CD14-positive monocyte (primary cell): ENCODE measurements around the gene PLXNA4. TPM values are rescaled to one million over a fixed set of nuclear protein-coding genes. Genes with fewer than 3 reads are reported as not detected.

Experiments
- DNase-seq, 3 donors: peaks; one replicate each; pipeline ENCODE4 v3.0.0-alpha.2; 2011 to 2022
- H2AFZ ChIP-seq: 2 replicates; pipeline ENCODE4 v1.6.0; 2012; ENCODE audit warnings: mild to moderate bottlenecking, low read depth, low read length, inconsistent platforms; ENCODE audit not compliant: insufficient read depth, poor library complexity, severe bottlenecking
- H3K27ac ChIP-seq, 2 donors: 1 replicate in 1 of 2; 2 replicates in 1 of 2; pipeline ENCODE4 v1.5.1; 2012 to 2013; ENCODE audit warnings: low read length in 2 of 2, control low read depth in 1 of 2, inconsistent platforms in 1 of 2, low read depth in 1 of 2, mild to moderate bottlenecking in 1 of 2
- H3K27me3 ChIP-seq, 2 donors: one replicate each; pipeline versions ENCODE4 v1.6.0 to v1.6.1; 2011 to 2013; ENCODE audit warnings: low read length in 2 of 2; ENCODE audit not compliant: control insufficient read depth in 2 of 2, insufficient read depth in 2 of 2
- H3K36me3 ChIP-seq, 2 donors: replicated peaks in 1 of 2; 1 replicate in 1 of 2; 2 replicates in 1 of 2; pipeline versions ENCODE4 v1.5.1 to v1.6.1; 2012 to 2013; ENCODE audit warnings: low read length in 2 of 2, control low read depth in 1 of 2, inconsistent platforms in 1 of 2, mild to moderate bottlenecking in 1 of 2; ENCODE audit not compliant: insufficient read depth in 2 of 2, control insufficient read depth in 1 of 2
- H3K4me1 ChIP-seq, 2 donors: 1 replicate in 1 of 2; 2 replicates in 1 of 2; pipeline versions ENCODE4 v1.5.1 to v1.6.1; 2012 to 2013; ENCODE audit warnings: low read length in 2 of 2, control low read depth in 1 of 2, inconsistent platforms in 1 of 2, mild to moderate bottlenecking in 1 of 2, moderate library complexity in 1 of 2; ENCODE audit not compliant: insufficient read depth in 2 of 2, control insufficient read depth in 1 of 2
- H3K4me2 ChIP-seq: replicated peaks from 2 replicates; pipeline ENCODE3; 2012; ENCODE audit warnings: low read length, moderate library complexity, mild to moderate bottlenecking; ENCODE audit not compliant: poor library complexity, severe bottlenecking; ENCODE audit errors: extremely low read depth
- H3K4me3 ChIP-seq, 3 experiments: fragments of 200-600 bp in 1 of 3; sonication (generic) in 1 of 3; replicated peaks in 1 of 3; 1 replicate in 2 of 3; 2 replicates in 1 of 3; pipeline ENCODE4 v1.5.1; 2011 to 2013; ENCODE audit warnings: low read length in 3 of 3, mild to moderate bottlenecking in 3 of 3, control low read depth in 2 of 3, low read depth in 2 of 3, inconsistent platforms in 1 of 3, moderate library complexity in 1 of 3
- H3K79me2 ChIP-seq: 2 replicates; pipeline ENCODE4 v1.6.0; 2012; ENCODE audit warnings: mild to moderate bottlenecking, control low read depth, inconsistent platforms, low read length, moderate library complexity; ENCODE audit not compliant: insufficient read depth
- H3K9ac ChIP-seq: 2 replicates; pipeline ENCODE4 v1.6.0; 2017; ENCODE audit warnings: low read length, mild to moderate bottlenecking; ENCODE audit not compliant: insufficient read depth, poor library complexity, severe bottlenecking
- H3K9me3 ChIP-seq, 2 donors: replicated peaks in 1 of 2; 1 replicate in 1 of 2; 2 replicates in 1 of 2; pipeline versions ENCODE4 v1.5.1 to v1.6.1; 2012 to 2013; ENCODE audit warnings: low read length in 2 of 2, control low read depth in 1 of 2; ENCODE audit not compliant: control insufficient read depth in 1 of 2, insufficient read depth in 1 of 2
- H4K20me1 ChIP-seq: 2 replicates; pipeline ENCODE4 v1.6.0; 2012; ENCODE audit warnings: mild to moderate bottlenecking, low read length, control low read depth, moderate library complexity; ENCODE audit not compliant: insufficient read depth
- H3K27ac Mint-ChIP-seq, 7 donors: one replicate each; pipeline ENCODE4 v1.8.0; 2020; ENCODE audit warnings: mild to moderate bottlenecking in 7 of 7, mixed read lengths in 7 of 7, moderate library complexity in 6 of 7, inconsistent platforms in 2 of 7
- H3K27me3 Mint-ChIP-seq, 3 donors: one replicate each; pipeline ENCODE4 v1.8.0; 2021 to 2022; ENCODE audit warnings: low read depth in 3 of 3, mild to moderate bottlenecking in 3 of 3, mixed read lengths in 3 of 3, moderate library complexity in 3 of 3, inconsistent platforms in 1 of 3
- H3K36me3 Mint-ChIP-seq, 2 donors: one replicate each; pipeline ENCODE4 v1.8.0; 2020; ENCODE audit warnings: mixed read lengths in 2 of 2, inconsistent platforms in 1 of 2, mild to moderate bottlenecking in 1 of 2
- H3K4me1 Mint-ChIP-seq: one replicate; pipeline ENCODE4 v1.8.0; 2020; ENCODE audit warnings: mild to moderate bottlenecking, mixed read lengths
- H3K4me3 Mint-ChIP-seq, 2 donors: one replicate each; pipeline ENCODE4 v1.8.0; 2020; ENCODE audit warnings: mild to moderate bottlenecking in 2 of 2, mixed read lengths in 2 of 2, moderate library complexity in 1 of 2
- H3K9me3 Mint-ChIP-seq, 7 donors: one replicate each; pipeline ENCODE4 v1.8.0; 2020 to 2022; ENCODE audit warnings: mixed read lengths in 7 of 7, mild to moderate bottlenecking in 6 of 7, moderate library complexity in 6 of 7, inconsistent platforms in 2 of 7
- WGBS: methylation state at CpG from one replicate; pipeline ENCODE4 v1.1.5; 2013; ENCODE audit warnings: missing lambda C conversion rate; ENCODE audit not compliant: insufficient coverage; 5-methylcytosine and 5-hydroxymethylcytosine counted together
- intact Hi-C, 2 donors: fragments of 100-400 bp; cut with micrococcal nuclease; formaldehyde crosslinking; loops; one replicate each; pipeline versions ENCODE4 v1.15.0 to v1.15.1; 2023
- polyA plus RNA-seq, 3 donors: library from polyadenylated mRNA; depleted of rRNA in 1 of 3; unstranded in 2 of 3; stranded (reverse) in 1 of 3; fragments of 300-500 nt in 2 of 3; fragments of >200 nt in 1 of 3; fragmentation: Illumina TruSeq in 2 of 3; gene quantifications; 1 replicate in 2 of 3; 2 replicates in 1 of 3; pipeline ENCODE4 v1.2.3, GENCODE V29; 2012 to 2021
- TF ChIP-seq, protein P1 (sequence below): fragments of 200-600 bp; IDR thresholded peaks from one replicate; pipeline ENCODE4 v1.8.0; 2022; ENCODE audit warnings: antibody characterized with exemption, mild to moderate bottlenecking

The PLXNA4 gene
- polyA plus RNA-seq, 3 donors, result not detected

DNA sequence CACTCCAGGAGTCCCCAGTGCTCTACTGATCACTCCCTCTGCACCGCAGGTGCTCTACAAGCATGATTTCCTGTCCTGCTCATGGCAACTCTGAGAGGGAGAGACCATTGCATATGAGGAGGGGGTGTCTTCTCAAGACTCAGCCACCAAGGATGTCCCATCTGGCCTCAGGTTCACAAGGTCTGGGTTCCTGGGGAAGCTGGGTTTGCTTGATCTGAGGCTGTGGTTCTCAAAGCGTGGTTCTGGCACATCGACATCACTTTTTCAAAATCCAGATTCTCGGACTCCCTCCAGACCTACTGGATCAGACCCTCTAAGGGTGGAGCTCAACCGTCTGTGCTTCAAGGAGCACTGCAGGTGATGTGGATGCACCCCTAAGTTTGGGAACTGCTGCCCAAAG, 247.5 kb downstream of the PLXNA4 start:
- no peaks in the 10 kb centered on the region for H3K4me1 Mint-ChIP-seq
- peaks cover 3 to 12% (median 8%) of the 10 kb centered on the region in 3 donors for H3K27me3 Mint-ChIP-seq
- H3K79me2 ChIP-seq, result no peaks in the 10 kb centered on the region
- H3K4me2 ChIP-seq, result no peak overlapping the region
- no peaks in the 10 kb centered on the region for H3K36me3 Mint-ChIP-seq
- no peaks in the 10 kb centered on the region for H3K4me1 ChIP-seq
- H3K4me3 ChIP-seq, result no peak overlapping the region
- H3K9me3 Mint-ChIP-seq, result peaks cover 0 to 2% (median 0%) of the 10 kb centered on the region in 7 donors
- TF ChIP-seq, protein P1, sequence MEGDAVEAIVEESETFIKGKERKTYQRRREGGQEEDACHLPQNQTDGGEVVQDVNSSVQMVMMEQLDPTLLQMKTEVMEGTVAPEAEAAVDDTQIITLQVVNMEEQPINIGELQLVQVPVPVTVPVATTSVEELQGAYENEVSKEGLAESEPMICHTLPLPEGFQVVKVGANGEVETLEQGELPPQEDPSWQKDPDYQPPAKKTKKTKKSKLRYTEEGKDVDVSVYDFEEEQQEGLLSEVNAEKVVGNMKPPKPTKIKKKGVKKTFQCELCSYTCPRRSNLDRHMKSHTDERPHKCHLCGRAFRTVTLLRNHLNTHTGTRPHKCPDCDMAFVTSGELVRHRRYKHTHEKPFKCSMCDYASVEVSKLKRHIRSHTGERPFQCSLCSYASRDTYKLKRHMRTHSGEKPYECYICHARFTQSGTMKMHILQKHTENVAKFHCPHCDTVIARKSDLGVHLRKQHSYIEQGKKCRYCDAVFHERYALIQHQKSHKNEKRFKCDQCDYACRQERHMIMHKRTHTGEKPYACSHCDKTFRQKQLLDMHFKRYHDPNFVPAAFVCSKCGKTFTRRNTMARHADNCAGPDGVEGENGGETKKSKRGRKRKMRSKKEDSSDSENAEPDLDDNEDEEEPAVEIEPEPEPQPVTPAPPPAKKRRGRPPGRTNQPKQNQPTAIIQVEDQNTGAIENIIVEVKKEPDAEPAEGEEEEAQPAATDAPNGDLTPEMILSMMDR, result no peak
- no peak overlapping the region for H3K4me3 Mint-ChIP-seq
- 67% methylated on average over 1 of the region's 5 CpGs for WGBS
- H4K20me1 ChIP-seq, result no peaks in the 10 kb centered on the region
- no peak overlapping the region for H2AFZ ChIP-seq
- intact Hi-C loops, result no loop called here
- no peak overlapping the region for H3K27ac Mint-ChIP-seq
- no peak for DNase-seq
- peaks cover 0 to 2% of the 10 kb centered on the region in 2 donors for H3K27me3 ChIP-seq
- no peaks in the 10 kb centered on the region for H3K9me3 ChIP-seq
- no peaks in the 10 kb centered on the region for H3K36me3 ChIP-seq
- no peak overlapping the region for H3K9ac ChIP-seq
- H3K27ac ChIP-seq, result no peak overlapping the region

DNA sequence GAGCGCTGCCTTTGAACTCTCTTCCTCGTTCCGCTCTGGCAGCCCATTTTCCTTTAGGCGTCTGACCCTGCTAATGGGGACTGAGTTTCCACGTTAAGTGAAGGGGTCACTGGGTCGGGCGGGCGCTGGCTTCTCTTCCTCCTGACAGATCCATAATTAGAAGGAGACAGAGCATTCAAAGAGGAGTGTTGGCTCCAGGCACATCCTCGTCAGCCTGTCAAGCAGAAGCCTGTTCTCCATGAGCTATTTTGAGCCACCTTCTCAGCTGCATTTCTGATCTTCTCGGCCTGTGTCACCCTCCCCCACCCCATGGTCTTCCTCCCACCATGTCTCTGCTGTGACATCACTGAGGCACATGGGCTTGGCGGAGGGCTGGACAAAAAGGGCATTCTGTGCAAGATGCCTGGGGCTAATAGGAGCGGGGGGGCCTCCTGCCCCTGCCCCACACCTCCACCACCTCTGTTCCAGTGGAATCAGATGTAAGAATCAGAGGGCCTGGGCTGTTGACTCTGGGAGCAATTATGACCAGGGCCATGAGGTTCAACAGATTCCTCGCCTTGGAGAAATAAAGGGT, 248.1 kb downstream of the PLXNA4 start:
- no peaks in the 10 kb centered on the region for H3K36me3 Mint-ChIP-seq
- H3K4me2 ChIP-seq, result no peak overlapping the region
- no peak for DNase-seq
- H3K27ac Mint-ChIP-seq, result peak overlapping the region in 1 of 7 donors; percentile 11
- 87% methylated on average over 4 of the region's 13 CpGs for WGBS
- H2AFZ ChIP-seq, result no peak overlapping the region
- H3K4me1 Mint-ChIP-seq, result no peaks in the 10 kb centered on the region
- H3K9me3 Mint-ChIP-seq, result peaks cover 0 to 2% (median 0%) of the 10 kb centered on the region in 7 donors
- no peak overlapping the region for H3K4me3 ChIP-seq
- no peaks in the 10 kb centered on the region for H3K4me1 ChIP-seq
- no peak overlapping the region for H3K4me3 Mint-ChIP-seq
- TF ChIP-seq, protein P1, result no peak
- no peaks in the 10 kb centered on the region for H3K79me2 ChIP-seq
- no peaks in the 10 kb centered on the region for H4K20me1 ChIP-seq
- no peak overlapping the region for H3K27ac ChIP-seq
- H3K9me3 ChIP-seq, result no peaks in the 10 kb centered on the region
- no peak overlapping the region for H3K9ac ChIP-seq
- peaks cover 0 to 2% of the 10 kb centered on the region in 2 donors for H3K27me3 ChIP-seq
- peaks cover 3 to 13% (median 8%) of the 10 kb centered on the region in 3 donors for H3K27me3 Mint-ChIP-seq
- intact Hi-C loops, result no loop called here
- H3K36me3 ChIP-seq, result no peaks in the 10 kb centered on the region
